ENCODE measurements around the gene CGB5. TPM values are rescaled to one million over a fixed set of nuclear protein-coding genes. Genes with fewer than 3 reads are reported as not detected.
"Not testable (repeated sequence)": the region's sequence is repeated elsewhere in the genome, so short reads cannot be mapped to it uniquely, and the experiment has no call there.

CGB5 gene
- total RNA-seq, 2 donors from 2014 or later, result not detected

DNA sequence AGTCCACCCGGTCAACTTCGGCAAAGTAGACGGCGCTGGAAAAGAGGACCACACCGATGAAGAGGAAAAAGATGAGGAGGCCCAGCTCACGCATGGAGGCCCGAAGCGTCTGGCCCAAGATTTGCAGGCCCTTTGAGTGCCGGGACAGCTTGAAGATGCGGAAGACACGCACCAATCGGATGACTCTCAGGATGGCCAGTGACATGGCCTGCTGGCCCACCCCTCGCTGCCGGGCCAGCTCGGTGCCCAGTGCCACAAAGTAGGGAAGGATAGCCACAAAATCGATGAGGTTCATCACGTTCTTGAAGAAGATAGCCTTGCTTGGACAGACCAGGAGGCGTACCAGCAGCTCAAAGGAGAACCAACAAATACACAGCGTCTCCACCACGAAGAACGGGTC lies 26.8 kb downstream of the CGB5 start:
- H3K4me3 ChIP-seq, result no peak overlapping the region
- no peak for ATAC-seq
- no peaks in the 10 kb centered on the region for H3K9me3 ChIP-seq
- H3K27me3 ChIP-seq, result peaks cover 0 to 30% of the 10 kb centered on the region in 2 donors
- no peak for DNase-seq
- no peak overlapping the region for H3K27ac ChIP-seq
- peaks cover 5% of the 10 kb centered on the region for H3K4me1 ChIP-seq
- intact Hi-C loops (cut with DNase I), result no loop called here
- TF ChIP-seq, protein P1, sequence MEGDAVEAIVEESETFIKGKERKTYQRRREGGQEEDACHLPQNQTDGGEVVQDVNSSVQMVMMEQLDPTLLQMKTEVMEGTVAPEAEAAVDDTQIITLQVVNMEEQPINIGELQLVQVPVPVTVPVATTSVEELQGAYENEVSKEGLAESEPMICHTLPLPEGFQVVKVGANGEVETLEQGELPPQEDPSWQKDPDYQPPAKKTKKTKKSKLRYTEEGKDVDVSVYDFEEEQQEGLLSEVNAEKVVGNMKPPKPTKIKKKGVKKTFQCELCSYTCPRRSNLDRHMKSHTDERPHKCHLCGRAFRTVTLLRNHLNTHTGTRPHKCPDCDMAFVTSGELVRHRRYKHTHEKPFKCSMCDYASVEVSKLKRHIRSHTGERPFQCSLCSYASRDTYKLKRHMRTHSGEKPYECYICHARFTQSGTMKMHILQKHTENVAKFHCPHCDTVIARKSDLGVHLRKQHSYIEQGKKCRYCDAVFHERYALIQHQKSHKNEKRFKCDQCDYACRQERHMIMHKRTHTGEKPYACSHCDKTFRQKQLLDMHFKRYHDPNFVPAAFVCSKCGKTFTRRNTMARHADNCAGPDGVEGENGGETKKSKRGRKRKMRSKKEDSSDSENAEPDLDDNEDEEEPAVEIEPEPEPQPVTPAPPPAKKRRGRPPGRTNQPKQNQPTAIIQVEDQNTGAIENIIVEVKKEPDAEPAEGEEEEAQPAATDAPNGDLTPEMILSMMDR (IDR thresholded peaks at IDR 0.05), result no peak
- no peak for TF ChIP-seq POLR2A (IDR thresholded peaks at IDR 0.05)
- WGBS, 2 donors, result 89 to 95% methylated on average over 19 to 21 of the region's 21 CpGs
- H3K36me3 ChIP-seq (replicated peaks in 1 of 2; ENCODE audit: insufficient read depth in 1 of 2, low read depth in 2 of 2), result no peaks in the 10 kb centered on the region

DNA sequence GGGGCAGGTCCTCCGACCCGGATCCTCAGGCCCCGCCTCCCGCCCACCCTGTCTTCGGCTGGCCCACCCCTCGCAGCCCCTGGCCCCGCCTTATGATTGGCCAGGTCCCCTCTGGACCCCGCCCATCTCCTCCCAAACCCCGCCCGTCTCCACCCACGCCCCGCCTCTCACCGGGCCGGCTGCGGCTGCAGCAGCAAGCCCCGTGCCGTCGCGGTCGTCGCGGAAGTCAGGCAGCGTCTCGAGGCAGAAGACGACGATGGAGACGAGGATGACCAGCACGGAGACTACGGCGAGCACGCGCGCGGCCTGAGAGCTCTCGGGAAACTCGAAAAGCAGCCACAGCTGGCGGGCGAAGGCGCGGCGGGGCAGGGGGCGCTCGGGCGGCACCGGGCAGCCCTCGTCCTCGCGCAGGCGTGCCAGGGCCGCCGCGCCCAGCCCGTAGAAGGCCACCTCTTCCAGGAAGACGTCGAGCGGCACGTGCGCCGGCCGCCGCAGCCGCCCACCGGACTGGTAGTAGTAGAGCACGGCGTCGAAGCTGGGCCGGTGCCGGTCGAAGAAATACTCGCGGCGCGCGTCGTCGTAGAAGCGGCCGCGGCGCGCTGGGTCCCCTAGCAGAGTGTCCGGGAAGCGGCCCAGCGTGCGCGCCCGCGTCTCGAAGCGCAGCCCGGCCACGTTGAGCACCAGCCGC lies 28.4 kb downstream of the CGB5 start:
- Histone ChIP-seq H3K9me3 (no peaks in the 10 kb centered on the region), H3K27me3 (peaks cover 0 to 30% of the 10 kb centered on the region in 2 donors), H3K36me3 (replicated peaks in 1 of 2; ENCODE audit: insufficient read depth in 1 of 2, low read depth in 2 of 2) (no peaks in the 10 kb centered on the region), H3K27ac (no peak overlapping the region), H3K4me1 (peaks cover 5% of the 10 kb centered on the region), H3K4me3 (no peak overlapping the region)
- 1 to 13% methylated on average over 7 to 49 of the region's 93 CpGs for WGBS, 2 donors
- no peak for TF ChIP-seq POLR2A (IDR thresholded peaks at IDR 0.05)
- TF ChIP-seq, protein P1 (IDR thresholded peaks at IDR 0.05), result no peak
- DNase-seq (no peak), ATAC-seq (no peak)
- intact Hi-C loops (cut with DNase I), result no loop called here

DNA sequence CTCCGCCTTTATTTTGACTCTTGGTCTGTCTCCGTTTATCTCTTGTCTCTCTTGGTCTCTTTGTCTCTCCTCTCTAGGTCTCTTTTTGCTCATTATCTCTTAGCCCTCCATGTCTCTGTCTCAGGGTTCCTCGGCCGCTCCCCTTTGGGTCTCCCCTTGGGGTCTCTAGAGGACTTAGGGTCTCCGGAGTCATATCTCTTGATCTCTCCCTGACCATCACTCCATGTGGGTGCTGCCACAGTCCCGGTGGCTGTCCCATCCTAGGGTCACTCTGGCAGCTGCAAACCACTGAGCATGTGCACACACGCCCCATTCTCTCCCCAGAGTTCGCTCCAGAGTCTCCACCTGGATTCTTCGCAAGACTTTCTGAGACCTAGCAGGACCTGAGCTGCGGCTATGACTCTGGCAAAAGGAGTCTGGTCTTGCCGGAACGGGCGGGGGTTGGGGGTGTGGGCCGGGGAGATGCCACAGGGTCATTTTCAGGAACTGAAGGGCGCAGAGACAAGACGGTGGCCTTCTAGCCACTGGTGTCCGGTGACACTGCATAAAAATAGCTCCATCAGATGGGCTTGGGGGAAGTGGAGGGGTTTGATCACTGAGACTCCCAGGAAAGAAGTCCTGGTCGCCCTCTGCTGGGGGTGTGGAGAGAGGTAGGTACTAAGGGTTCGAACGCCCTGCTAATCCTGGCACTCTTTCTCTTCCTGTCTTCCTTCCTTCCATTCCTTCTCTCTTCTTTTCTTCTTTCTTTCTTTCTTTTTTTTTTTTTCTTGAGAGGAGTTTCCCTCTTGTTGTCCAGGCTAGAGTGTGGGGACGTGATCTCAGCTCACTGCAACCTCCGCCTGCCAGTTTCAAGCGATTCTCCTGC lies 30.1 kb downstream of the CGB5 start:
- DNase-seq (no peak), ATAC-seq (no peak)
- 48 to 55% methylated on average over 18 to 23 of the region's 23 CpGs for WGBS, 2 donors
- TF ChIP-seq, protein P1 (IDR thresholded peaks at IDR 0.05), result no peak
- Histone ChIP-seq H3K9me3 (no peaks in the 10 kb centered on the region), H3K27me3 (peaks cover 0 to 30% of the 10 kb centered on the region in 2 donors), H3K36me3 (replicated peaks in 1 of 2; ENCODE audit: insufficient read depth in 1 of 2, low read depth in 2 of 2) (no peaks in the 10 kb centered on the region), H3K4me1 (peaks cover 5% of the 10 kb centered on the region), H3K27ac (no peak overlapping the region), H3K4me3 (no peak overlapping the region)
- intact Hi-C loops (cut with DNase I), result no loop called here

DNA sequence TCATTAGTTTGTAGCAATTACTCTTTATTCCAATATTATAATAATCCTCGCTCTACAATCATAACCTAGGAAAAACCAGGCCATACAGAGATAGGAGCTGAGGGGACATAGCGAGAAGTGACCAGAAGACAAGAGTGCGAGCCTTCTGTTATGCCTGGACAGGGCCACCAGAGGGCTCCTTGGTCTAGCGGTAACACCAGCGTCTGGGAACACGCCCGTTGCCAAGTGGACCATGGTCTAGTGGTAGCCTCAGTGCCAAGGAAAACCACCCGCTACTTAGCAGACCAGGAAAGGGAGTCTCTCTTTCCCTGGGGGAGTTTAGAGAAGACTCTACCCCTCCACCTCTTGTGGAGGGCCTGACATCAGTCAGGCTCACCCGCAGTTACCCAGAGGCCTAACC lies 31.2 kb downstream of the CGB5 start:
- DNase-seq (peak; percentile 81 to 91 (median 90)), ATAC-seq (peak; percentile 67)
- TF ChIP-seq, protein P1 (IDR thresholded peaks at IDR 0.05), result peak; percentile 42 to 91 (median 82)
- H3K27ac ChIP-seq; H3K36me3 ChIP-seq (replicated peaks in 1 of 2; ENCODE audit: insufficient read depth in 1 of 2, low read depth in 2 of 2); H3K4me3 ChIP-seq; H3K9me3 ChIP-seq; H3K4me1 ChIP-seq; intact Hi-C loops (cut with DNase I): not testable (repeated sequence)
- WGBS, 2 donors, result 9 to 12% methylated on average over 8 to 9 of the region's 9 CpGs
- H3K27me3 ChIP-seq, result peaks cover 0 to 30% of the 10 kb centered on the region in 2 donors
